Measurements from ENCODE around the gene ALG1.

Gene ALG1

GRCh38 chr16:5027575-5028235 is 43.9 kb upstream of the ALG1 start:
- no peak overlapping the region for H3K4me3 ChIP-seq (ENCODE audit: low read depth, low read length)
- no peak for TF ChIP-seq CTCF (IDR thresholded peaks at IDR 0.05; ENCODE audit: borderline replicate concordance, insufficient read depth, low read depth, low read length)

- no peak for TF ChIP-seq CTCF (IDR thresholded peaks at IDR 0.05; ENCODE audit: borderline replicate concordance, insufficient read depth, low read depth, low read length)
Measured at GRCh38 chr16:5028950-5029475, 42.6 kb upstream of the ALG1 start.

GRCh38 chr16:5030251-5030870 is 41.3 kb upstream of the ALG1 start:
- no peak overlapping the region for H3K4me3 ChIP-seq (ENCODE audit: low read depth, low read length)
- no peak for TF ChIP-seq CTCF (IDR thresholded peaks at IDR 0.05; ENCODE audit: borderline replicate concordance, insufficient read depth, low read depth, low read length)

More at GRCh38 chr16:5028950-5029475, 42.6 kb upstream of the ALG1 start:
- H3K4me3 ChIP-seq (ENCODE audit: low read depth, low read length) = no peak overlapping the region

- no peak for TF ChIP-seq CTCF (IDR thresholded peaks at IDR 0.05; ENCODE audit: borderline replicate concordance, insufficient read depth, low read depth, low read length)
- no peak overlapping the region for H3K4me3 ChIP-seq (ENCODE audit: low read depth, low read length)
Measured at GRCh38 chr16:5031601-5032000, 40.0 kb upstream of the ALG1 start.

- TF ChIP-seq CTCF (IDR thresholded peaks at IDR 0.05; ENCODE audit: borderline replicate concordance, insufficient read depth, low read depth, low read length) = no peak
Measured at GRCh38 chr16:5032748-5033167, 38.9 kb upstream of the ALG1 start.

GRCh38 chr16:5033256-5034166 is 38.1 kb upstream of the ALG1 start, which contains the start of gene NAGPA:
NAGPA (minus strand) TSS chr16:5033935; CDS start chr16:5033914, 21 bp downstream.
- no peak for TF ChIP-seq CTCF (IDR thresholded peaks at IDR 0.05; ENCODE audit: borderline replicate concordance, insufficient read depth, low read depth, low read length)
- peak within 1 kb of the TSS; percentile 86 for H3K4me3 ChIP-seq (ENCODE audit: low read depth, low read length)

More at GRCh38 chr16:5032748-5033167, 38.9 kb upstream of the ALG1 start:
- H3K4me3 ChIP-seq (ENCODE audit: low read depth, low read length) = peak overlapping the region; percentile 86
